GM21717 (cell line): ENCODE results near the gene KCNN3.

ENCODE experiments used
- ATAC-seq: cut with Tn5 transposase; IDR thresholded peaks from one replicate; pipeline ENCODE4 v1.9.1; 2021; ENCODE audit warnings: mild to moderate bottlenecking, moderate library complexity; ENCODE audit not compliant: unreplicated experiment

The KCNN3 gene

DNA sequence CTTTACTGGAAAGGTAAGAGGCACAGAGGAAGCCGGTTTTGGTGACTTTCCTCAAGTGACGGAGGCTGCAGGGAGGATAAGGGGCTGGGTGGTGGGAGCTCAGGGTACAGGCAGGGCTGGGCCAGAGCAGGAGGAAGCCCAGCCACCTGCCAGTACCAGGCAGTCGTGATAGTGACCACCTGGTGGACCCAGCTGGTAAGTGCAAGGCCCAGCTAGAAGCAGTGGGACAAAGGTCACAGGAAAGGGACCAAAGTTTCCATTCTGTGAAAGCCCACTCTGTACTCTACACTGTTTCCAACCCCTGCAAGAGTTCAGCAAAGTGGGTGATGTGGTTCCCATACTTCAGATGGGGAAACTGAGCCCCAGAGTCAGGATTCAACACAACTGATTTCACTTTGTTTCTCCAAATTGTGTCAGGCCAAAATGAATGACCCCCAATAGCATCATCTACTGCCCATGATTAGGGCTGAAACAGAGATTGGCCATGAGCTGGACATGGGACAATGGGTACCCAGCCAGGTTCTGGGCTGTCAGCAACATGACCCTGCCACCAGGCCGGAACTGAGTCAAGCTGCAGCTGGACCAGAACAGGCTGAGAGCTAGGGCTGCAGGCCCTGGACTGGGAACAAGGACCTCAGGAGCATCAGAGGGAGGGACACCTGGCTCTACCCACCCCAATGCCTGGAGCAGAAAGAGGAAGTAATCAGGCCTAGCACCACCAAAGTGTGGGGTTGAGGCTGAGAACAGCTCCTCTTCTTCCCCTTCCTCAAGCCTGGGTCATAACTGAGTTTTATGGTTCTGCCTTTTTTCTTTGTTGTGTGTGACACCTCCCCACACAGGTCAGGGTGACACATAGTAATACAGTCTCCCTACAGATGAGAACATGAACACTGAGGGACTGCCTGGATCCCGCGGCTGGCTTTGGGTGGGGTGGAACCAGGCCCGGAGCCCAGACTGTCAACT is 50.2 kb downstream of the KCNN3 start:
- no peak for ATAC-seq

- ATAC-seq: no peak
Measured at GRCh38 chr1:154818911-154819310, 51.2 kb downstream of the KCNN3 start.

DNA sequence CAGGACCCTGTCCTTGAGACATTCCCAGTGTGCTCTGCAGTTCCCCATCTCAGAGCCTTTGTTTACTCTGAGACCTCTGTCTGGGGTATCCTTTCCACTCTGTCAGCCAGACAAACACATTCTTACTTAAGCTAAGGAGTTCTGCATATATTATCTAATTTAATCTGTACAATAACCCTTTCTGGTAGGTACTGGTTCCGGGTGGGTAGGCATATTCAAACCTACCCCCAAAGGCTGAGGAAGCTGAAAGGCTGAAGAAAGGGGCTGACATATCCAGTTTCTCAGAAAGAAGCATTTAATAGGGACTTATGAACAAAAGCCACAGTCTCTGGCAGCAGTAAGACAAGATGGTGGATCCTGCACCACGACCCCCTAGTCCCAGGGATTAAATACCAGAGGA is 53.1 kb downstream of the KCNN3 start:
- ATAC-seq: no peak

DNA sequence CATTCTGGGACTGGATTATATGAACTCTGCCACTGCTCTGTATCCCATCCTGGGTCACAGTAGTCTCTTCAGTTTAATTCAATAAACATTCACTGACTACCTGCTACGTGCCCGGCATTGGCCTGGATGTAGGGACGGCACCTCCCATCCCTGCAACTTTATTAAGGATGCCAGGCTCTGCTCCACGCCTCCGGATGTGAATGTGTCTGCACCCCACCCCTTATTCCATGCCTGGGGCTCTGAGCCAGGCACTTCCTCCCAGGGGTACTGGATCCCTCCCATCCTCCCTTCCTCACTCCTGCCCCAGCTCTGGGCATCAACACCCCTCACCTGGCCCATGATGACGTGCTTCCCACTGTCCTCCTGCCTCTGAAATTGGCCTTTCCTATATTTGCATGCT is 53.7 kb downstream of the KCNN3 start:
- no peak for ATAC-seq

DNA sequence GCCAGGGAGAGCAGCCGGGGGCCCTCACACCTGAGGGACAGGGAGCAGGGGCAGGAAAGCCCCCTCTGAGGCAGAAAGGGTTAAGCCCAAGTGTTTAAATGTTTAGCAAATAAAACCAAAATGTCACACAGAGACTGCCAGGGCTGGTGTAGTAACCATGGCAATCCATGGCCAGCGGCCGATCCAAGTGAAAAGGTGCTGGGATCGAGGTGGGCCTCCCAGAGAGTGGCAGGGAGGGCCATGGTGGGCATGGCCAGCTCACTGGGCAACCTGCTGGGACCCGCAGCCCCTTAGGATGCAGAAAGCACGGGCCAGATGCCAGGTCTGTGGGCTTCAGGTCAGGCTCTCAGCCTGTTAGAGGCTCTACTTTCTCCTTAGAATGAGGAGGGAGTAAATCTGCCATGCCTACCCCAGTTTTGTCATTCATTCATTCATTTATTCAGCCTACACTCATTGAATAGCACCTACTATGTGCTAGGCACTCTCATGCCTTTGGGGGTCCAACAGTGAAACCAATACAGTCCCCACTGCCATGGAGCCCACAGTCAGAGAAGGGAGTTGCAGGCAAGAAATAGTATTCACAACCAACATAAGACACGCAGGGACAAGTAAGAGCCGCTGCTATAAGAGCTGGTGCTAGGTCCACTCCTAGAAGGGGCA is 56.1 kb downstream of the KCNN3 start:
- no peak for ATAC-seq

DNA sequence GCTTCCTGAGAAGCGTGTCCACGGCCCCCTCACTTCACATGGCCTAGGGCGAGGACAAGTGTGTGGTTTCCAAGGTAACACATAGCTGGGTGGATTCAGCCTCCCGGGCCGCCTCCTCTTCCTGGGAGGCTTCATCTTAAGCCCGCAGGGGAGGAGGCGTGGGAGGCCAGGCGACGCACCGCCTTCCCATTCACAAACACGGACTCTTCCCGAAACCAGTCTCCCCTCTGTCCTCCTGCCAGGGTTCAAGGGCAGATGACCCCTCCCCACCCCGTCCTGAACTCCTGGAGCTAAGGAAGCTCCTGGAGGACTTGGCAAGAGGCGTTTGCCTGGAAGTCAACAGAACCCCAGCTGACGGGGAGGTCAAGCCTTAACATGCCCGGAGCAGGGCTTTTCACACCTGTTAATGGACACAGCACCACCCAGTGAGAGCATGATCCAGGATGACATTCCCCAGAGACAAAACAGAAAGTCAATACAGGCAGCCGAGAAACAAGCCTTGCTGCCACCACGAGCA is 56.7 kb downstream of the KCNN3 start:
- ATAC-seq: no peak

GRCh38 chr1:154812877-154813276 is 57.2 kb downstream of the KCNN3 start:
- no peak for ATAC-seq

DNA sequence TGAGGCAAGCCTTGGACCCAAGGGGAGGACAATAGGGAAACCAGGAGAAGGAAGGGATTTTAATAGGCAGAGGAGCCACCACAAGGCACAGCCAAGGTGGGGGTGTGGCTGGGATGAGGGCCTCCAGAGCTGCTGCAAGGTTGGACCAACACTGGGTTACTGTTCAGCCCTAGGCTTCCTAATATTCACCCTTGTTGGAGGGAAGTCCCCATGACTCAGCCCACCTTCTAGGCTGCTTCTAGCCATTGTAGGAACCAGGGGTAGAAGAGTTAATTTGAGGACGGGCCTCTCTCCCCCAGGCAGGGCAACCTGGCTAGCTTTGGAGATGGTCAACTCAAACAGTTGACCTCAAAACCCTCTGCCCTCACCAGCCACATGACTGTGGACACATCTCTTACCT is 59.5 kb downstream of the KCNN3 start:
- no peak for ATAC-seq

DNA sequence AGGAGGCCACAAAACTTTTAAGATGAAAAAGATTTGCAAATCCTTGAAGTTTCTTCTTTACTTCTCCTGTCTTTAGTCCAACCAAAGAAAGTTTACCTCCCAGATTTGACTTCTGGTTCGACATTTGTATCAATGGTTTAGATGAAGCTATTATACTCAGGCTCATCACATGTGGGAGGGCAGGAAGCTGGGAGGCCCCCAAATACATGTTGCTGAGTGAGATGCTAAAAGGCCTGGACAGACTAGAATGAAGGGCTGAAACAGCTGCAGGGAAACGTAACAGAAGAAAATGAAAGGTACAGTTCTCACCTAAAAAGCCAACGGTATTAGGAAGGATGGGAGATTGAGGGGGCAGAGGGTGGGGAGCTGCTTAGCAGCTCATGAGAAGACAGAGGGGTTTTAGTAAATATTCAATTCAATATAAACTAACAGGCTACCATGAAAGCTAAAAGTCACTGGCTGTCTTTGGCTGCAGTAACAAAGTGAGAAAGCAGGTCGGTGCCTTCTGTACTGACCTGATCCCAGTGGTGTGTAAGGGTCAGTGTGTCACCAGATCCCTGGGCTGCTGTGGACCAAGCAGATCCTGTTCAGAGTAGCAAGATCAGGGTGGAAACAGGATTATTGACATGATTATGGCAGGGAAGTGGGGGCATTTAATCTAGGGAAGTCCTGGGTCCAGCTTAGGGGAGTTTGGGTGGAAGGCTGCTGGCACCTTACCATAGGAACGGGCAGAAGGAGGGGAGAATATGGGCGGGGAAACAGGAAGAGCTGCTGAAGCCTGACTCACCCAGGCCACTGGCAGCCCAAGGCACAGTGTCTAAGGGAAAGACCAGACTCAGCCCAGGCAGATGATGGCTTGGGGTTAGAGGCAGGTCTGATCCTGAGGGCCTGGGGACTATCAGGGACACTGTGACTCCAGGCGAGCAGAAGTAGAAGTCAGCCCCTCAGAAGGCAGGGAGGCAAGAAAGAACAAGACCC is 60.4 kb downstream of the KCNN3 start:
- no peak for ATAC-seq

GRCh38 chr1:154808909-154809262 is 61.2 kb downstream of the KCNN3 start:
- no peak for ATAC-seq

GRCh38 chr1:154808261-154808908 is 61.7 kb downstream of the KCNN3 start:
- ATAC-seq: no peak

DNA sequence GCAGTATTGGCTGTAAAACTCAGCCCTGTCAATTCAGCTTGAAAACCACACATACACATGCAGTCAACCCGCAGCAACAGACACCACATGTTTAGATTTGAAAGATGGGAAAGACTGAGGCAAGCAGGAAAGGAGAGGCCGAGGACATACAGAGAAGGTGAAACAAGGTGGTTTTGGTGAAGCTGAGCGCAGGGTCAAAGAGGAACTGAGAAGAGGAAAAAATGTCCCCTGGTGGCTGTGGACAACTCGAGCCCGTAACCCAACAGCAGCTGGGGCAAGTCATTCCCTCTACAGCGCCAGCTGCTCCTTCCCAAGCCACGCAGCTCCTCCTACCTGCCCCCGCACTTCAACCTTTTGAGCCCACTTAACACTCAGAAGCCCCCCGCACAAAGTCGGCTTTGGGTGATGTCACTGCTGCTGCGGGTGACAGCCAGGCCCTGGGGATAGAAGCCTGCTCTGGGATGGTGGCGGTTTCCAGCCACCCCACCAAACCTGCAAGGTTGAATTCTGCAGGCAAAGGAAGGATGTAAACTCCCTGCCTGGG is 63.0 kb downstream of the KCNN3 start:
- peak; percentile 72 for ATAC-seq

- ATAC-seq: no peak
Measured at GRCh38 chr1:154806333-154806732, 63.7 kb downstream of the KCNN3 start.

DNA sequence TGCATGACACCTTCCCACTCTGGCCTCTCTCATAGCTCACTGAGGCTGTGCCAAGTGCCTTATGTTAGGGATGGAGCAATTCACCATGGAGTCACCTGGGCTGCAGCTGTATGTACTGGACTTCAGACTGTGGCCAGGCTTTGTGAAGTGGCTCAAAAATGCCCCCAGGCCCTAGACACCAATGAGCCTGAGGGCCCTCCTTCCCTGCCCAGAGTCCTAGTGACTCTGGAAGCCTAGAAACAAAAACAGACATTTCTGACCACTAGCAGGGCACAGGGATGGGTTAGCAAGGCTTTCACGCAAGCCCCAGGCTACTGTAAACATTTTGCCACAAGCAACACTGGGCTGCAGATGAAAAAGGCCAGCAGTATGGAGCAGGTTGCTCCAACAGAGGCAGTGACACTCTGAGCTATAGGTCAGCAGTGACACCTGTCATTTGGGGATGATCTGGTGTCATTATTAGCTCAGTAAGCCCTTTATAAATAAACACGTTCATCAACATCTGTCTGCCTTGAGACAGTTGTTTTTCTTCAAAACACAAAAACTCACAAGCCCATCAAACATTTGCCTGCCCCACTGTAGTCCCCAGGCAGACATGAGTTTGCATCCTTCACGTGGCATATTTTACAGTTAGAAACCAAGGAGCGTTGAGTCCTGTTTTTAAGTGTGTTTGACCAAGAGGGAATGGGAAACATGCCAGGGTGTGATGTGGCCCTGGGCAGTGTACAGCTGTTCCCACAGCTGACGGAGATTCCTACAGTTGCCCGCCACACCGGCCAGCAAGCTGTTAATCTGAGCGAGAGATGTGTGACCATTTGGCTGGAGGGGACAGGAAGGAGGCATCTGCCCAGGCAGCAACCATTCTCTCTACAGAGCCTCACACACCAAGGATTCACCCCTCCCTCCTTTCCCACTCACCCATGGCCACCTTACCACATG is 66.8 kb downstream of the KCNN3 start:
- no peak for ATAC-seq

DNA sequence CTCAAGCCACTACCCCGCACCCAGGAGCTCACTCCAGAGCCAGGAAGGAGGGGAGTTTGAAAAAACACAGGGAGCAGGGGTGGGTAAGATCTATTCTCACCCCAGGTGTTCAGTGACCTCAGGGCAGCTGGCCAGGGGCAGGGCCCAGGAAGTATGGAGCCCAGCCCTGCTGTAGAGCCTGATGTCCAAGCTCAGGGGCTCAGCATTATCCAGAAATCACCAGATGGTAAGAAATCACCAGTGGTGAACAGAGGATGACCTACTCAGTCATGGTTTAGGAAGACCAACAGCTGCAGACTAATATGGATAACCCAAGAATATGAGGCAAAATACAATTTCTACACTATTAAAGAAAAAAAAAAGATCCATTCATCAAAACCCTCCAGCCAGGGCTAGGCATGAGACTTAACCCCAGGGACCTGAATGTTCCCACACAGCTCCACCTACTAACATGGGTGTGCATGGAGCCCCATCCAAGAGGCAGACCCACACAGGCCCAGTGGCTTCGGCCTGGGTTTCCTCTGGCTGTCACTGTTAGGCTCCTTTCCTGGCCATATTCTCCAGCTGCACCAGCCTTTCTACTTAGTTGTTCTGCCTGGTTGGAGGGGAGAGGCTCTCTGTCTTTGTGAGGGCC is 67.6 kb downstream of the KCNN3 start:
- ATAC-seq: no peak

GRCh38 chr1:154801234-154802011 is 68.7 kb downstream of the KCNN3 start:
- no peak for ATAC-seq

DNA sequence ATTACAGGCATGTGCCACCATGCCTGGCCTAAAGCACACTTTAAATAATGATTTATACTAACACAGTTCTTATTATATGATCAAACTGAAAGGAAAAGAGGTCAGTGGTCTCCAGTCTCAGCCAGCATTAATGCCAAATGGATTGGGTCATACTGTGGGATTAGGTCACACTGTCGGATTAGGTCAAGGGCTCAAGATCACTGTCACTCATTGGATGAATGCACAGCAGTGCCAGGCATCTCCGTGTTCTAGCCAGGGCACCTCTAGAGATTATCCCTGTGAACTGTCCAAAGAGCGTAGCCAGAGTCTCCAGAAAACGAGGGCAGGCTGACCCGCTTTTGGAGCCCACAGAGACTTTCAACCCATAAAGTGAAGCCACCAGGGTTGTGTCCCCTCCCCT is 70.9 kb downstream of the KCNN3 start:
- ATAC-seq: no peak

DNA sequence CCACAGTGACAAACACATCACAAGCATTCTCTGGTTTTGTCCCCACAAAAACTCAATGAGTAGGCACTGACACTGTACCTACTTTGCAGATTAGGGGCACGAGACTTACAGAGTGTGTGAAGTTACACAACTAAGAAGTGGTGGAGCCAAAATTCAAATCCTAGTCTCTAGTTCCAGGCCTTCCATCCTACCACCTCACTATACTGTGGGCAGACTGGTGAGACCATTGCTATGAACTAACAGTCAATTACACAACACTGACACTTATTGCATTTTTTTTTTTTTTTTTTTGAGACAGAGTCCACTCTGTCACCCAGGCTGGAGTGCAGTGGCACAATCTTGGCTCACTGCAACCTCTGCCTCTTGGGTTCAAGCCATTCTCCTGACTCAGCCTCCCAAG is 71.4 kb downstream of the KCNN3 start:
- no peak for ATAC-seq
